Retinal pigment epithelial cell (primary cell): ENCODE results near the gene ESM1.

Experiments
- DNase-seq: peaks from one replicate; pipeline ENCODE4 v3.0.0-alpha.2; 2010; ENCODE audit warnings: low read depth
- H3K4me3 ChIP-seq: 2 replicates; pipeline ENCODE4 v1.5.1; 2011; ENCODE audit warnings: mild to moderate bottlenecking, low read length, control low read depth, moderate library complexity
- TF ChIP-seq, protein P1 (sequence below): conservative IDR thresholded peaks from 2 replicates; pipeline ENCODE4 v1.5.1; 2011; ENCODE audit warnings: low read depth, low read length, control low read depth, inconsistent platforms

The ESM1 gene, protein sequence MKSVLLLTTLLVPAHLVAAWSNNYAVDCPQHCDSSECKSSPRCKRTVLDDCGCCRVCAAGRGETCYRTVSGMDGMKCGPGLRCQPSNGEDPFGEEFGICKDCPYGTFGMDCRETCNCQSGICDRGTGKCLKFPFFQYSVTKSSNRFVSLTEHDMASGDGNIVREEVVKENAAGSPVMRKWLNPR

DNA sequence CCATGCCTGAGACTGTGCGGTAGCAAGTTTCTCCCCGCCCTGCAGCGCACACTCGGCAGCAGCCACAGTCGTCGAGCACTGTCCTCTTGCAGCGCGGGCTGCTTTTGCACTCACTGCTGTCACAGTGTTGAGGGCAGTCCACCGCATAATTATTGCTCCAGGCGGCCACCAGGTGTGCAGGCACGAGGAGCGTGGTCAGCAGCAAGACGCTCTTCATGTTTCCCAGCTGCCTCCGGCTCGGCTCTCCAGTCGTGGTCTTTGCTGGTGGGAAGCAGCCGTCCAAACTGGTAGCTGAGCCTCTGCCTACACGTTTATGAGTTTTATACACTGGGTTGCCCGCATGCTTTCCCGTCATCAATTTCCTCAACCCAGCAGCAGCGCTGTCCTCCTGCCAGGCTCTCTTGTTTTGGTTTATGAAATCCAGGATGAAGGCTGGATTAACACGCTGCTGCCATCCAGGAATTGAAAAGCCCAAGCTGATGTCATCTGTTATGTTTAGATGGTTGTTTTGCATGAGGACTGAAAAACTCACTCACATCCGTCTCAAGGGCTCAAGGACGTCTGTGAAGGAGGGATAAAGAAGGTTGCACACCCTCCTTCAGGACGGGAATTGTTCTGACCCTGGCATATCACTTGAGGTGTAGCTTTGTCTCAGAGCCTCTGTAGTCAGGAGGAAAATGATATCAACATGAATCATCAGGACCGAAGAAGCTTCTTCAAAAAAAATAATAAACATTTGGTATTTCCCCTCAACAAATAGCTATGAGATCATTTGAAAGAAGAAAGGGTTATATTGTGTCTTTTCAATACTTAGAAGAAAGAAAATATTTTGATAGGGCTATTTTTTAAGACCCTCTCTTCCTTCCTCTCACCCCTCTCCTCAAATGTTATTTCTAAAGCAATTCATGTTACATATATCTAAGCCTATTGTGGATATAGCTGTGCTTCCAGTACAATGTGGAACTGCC, at the start of gene ESM1:
Gene ESM1, minus strand, starts transcription at position 293 of the 968 bp plus-strand sequence. Its CDS starts 76 bp downstream, at position 217.
- TF ChIP-seq, protein P1, sequence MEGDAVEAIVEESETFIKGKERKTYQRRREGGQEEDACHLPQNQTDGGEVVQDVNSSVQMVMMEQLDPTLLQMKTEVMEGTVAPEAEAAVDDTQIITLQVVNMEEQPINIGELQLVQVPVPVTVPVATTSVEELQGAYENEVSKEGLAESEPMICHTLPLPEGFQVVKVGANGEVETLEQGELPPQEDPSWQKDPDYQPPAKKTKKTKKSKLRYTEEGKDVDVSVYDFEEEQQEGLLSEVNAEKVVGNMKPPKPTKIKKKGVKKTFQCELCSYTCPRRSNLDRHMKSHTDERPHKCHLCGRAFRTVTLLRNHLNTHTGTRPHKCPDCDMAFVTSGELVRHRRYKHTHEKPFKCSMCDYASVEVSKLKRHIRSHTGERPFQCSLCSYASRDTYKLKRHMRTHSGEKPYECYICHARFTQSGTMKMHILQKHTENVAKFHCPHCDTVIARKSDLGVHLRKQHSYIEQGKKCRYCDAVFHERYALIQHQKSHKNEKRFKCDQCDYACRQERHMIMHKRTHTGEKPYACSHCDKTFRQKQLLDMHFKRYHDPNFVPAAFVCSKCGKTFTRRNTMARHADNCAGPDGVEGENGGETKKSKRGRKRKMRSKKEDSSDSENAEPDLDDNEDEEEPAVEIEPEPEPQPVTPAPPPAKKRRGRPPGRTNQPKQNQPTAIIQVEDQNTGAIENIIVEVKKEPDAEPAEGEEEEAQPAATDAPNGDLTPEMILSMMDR: no peak
- DNase-seq: no peak
- H3K4me3 ChIP-seq: no peak within 1 kb of the TSS

DNA sequence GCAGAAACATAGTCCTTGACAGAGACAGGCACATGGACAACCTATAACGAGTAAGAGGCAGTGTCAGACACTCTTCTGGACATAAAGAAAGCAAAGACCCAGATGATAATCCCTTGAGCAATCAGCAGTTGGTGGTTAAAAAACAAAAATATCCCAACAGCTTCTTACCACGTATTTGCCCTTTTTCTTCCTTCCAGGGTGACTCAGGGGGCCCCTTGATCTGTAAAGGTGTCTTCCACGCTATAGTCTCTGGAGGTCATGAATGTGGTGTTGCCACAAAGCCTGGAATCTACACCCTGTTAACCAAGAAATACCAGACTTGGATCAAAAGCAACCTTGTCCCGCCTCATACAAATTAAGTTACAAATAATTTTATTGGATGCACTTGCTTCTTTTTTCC, 48.2 kb upstream of the ESM1 start:
- DNase-seq: no peak
- TF ChIP-seq, protein P1: no peak
- H3K4me3 ChIP-seq: no peak overlapping the region

DNA sequence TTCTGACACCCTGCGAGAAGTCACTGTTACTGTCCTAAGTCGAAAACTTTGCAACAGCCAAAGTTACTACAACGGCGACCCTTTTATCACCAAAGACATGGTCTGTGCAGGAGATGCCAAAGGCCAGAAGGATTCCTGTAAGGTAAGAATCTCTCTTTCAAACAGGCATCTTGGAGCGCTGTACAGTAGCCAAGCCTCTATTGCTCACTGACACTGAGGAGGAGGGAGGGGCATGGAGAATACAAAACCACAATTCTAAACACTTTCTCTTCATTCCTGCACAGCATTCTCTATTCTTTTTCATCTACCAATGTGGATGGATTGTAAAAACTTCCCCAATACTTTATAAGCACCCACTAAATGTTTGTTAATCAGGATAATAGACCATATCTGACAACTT, 46.1 kb upstream of the ESM1 start:
- no peak overlapping the region for H3K4me3 ChIP-seq

DNA sequence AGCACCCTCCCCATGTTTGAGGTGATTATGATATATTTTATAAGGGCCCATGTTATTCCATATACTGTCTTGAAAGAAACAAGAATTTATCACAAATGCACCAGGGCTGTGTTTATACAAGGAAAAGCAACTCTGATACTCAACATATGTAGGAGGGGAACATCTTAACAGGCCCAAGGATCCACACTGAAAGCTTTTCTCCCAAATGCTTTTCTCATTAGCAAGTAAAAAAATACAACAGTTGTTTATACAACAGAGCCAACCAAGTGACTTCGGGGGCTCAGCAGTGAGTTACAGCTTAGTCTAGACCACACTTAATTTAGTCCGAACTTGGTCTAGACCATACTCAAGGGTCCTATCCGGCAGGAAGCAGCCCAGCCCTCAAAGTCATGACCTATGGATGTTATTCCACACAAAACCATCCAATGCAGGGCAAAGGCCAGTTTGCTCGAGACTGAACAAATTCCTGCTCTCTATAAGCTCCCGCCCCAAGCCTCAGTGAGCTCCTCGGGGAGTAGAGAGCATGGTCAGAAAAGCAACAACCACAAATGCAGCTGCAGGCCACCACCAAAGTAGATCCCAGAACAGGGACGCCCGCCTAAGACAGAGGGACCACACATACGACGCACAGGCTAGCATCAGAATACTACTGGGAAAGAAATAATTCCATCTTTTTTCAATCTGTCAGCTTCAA, 45.4 kb upstream of the ESM1 start:
- H3K4me3 ChIP-seq: no peak overlapping the region
- DNase-seq: no peak
- TF ChIP-seq, protein P1: no peak

More for the DNA sequence above, 46.1 kb upstream of the ESM1 start:
- TF ChIP-seq, protein P1: no peak
- DNase-seq: no peak

DNA sequence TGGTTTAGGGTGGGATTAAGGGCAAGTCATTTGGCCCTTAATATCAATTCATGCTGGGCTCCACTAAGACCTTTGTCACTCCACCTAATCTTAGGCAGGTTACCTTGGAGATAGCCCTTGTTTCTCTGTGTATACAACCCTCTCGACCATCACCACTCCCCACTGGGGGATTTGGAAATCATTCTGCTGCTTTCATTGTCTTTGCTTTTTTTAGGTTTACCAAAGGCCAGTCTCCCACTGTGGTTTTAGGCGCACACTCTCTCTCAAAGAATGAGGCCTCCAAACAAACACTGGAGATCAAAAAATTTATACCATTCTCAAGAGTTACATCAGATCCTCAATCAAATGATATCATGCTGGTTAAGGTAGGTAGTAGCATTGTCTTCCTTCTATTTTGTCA, 44.8 kb upstream of the ESM1 start:
- no peak for DNase-seq
- TF ChIP-seq, protein P1: no peak
- H3K4me3 ChIP-seq: no peak overlapping the region

DNA sequence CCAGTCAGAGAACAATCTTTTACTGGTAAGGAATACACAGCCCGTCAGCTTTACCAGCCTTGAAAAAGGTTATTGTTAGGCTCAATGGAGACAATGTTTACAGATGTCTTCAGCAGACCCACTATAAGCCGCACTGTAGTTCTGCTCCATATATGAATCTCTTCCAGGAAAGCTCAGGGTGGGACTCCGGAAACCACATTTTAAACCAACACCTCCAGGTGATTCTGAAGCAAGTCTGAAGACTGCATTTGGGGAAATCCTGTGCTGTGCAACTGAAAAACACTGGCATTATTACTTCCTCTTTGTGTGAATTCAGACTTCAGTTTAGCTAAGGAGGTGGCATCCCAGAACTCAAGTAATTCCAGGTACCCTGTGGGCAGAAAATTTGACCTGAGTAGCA, 42.2 kb upstream of the ESM1 start:
- no peak for DNase-seq
- H3K4me3 ChIP-seq: no peak overlapping the region
- TF ChIP-seq, protein P1: no peak
